Measurements from ENCODE around the gene LAX1.

Gene LAX1

DNA sequence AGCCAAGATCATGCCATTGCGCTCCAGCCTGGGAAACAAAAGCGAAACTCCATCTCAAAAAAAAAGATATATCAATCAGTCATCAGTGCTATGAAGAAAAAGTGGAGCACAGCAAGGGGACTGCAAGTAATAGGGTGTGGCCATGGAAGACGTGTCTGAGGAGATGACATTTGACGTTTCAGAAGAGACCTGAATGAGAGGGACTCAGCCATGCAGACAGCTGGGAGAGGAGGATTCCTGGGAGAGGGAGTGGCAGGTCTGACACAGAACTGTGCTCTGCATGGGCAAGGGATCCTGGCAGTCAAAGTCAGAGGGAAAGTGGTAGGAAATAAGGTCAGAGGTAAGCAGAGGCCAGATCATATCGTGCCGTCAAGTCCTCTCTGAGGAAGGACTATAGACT is 3.3 kb downstream of the LAX1 start:
- TF ChIP-seq CTCF (IDR thresholded peaks at IDR 0.05; ENCODE audit: control extremely low read depth, extremely low read depth, low read depth, missing control alignments): no peak
- no peak for DNase-seq (ENCODE audit: extremely low spot score)
- CTCF ChIA-PET: no interaction called here
- POLR2A ChIA-PET: interaction anchor here (0.6 kb wide), 1 partner anchor 47 kb away, joined by 4 read pairs; no protein-coding TSS in a partner anchor

GRCh38 chr1:203769505-203770343 is 4.7 kb downstream of the LAX1 start:
- ChIA-PET CTCF (no interaction called here), POLR2A (no interaction called here)
- no peak for DNase-seq (ENCODE audit: extremely low spot score)
- TF ChIP-seq CTCF (IDR thresholded peaks at IDR 0.05; ENCODE audit: control extremely low read depth, extremely low read depth, low read depth, missing control alignments): no peak

GRCh38 chr1:203771901-203772301 is 6.9 kb downstream of the LAX1 start:
- no peak for TF ChIP-seq CTCF (IDR thresholded peaks at IDR 0.05; ENCODE audit: control extremely low read depth, extremely low read depth, low read depth, missing control alignments)
- CTCF ChIA-PET: no interaction called here
- POLR2A ChIA-PET: no interaction called here
- DNase-seq (ENCODE audit: extremely low spot score): no peak

- ChIA-PET POLR2A (no interaction called here), CTCF (no interaction called here)
- no peak for DNase-seq (ENCODE audit: extremely low spot score)
- TF ChIP-seq CTCF (IDR thresholded peaks at IDR 0.05; ENCODE audit: control extremely low read depth, extremely low read depth, low read depth, missing control alignments): no peak
Measured at GRCh38 chr1:203772836-203773235, 7.9 kb downstream of the LAX1 start.

- ChIA-PET CTCF (no interaction called here), POLR2A (no interaction called here)
- TF ChIP-seq CTCF (IDR thresholded peaks at IDR 0.05; ENCODE audit: control extremely low read depth, extremely low read depth, low read depth, missing control alignments): peak; percentile 19
- DNase-seq (ENCODE audit: extremely low spot score): no peak
Measured at GRCh38 chr1:203776636-203777035, 11.7 kb downstream of the LAX1 start.

GRCh38 chr1:203777596-203777995 is 12.6 kb downstream of the LAX1 start:
- no peak for TF ChIP-seq CTCF (IDR thresholded peaks at IDR 0.05; ENCODE audit: control extremely low read depth, extremely low read depth, low read depth, missing control alignments)
- POLR2A ChIA-PET: no interaction called here
- no peak for DNase-seq (ENCODE audit: extremely low spot score)
- CTCF ChIA-PET: no interaction called here
